C4-2B (cell line): ENCODE data around the gene CLDN5.

Experiments used
- CTCF ChIP-seq: fragments of 450-650 bp; conservative IDR thresholded peaks from 2 replicates; pipeline ENCODE4 v1.5.1; 2017; ENCODE audit warnings: mild to moderate bottlenecking
- ZFX ChIP-seq: fragments of 450-650 bp; IDR thresholded peaks from 2 replicates; pipeline ENCODE4 v1.6.1; 2017

- TF ChIP-seq CTCF: no peak
- no peak for TF ChIP-seq ZFX
Observed at GRCh38 chr22:19509191-19509590, 15.0 kb downstream of the CLDN5 start.
